IMR-90 (cell line): ENCODE measurements around the gene ADAMTSL2. TPM values are rescaled to one million over a fixed set of nuclear protein-coding genes. Genes with fewer than 3 reads are reported as not detected.

Experiments
- ATAC-seq: fragments of 200-7000 bp; cut with Tn5 transposase; 2 replicates; pipeline ENCODE4 v1.9.1; 2020; ENCODE audit warnings: low read depth, mild to moderate bottlenecking, moderate library complexity
- BruUV-seq: library from RNA; stranded (reverse); fragments of 400-500 nt; replicated peaks from 2 replicates; lab custom pipeline; 2021; lab: Mats Ljungman, UMichigan
- CTCF ChIA-PET: fragments of 300-600 bp; formaldehyde crosslinking; extraction: SDS; loops from one replicate; lab custom pipeline; 2021; ENCODE audit warnings: antibody characterized with exemption; lab: Yijun Ruan, JAX
- POLR2A ChIA-PET: fragments of 300-600 bp; sonication (Branson Sonifier 250); formaldehyde crosslinking; loops from one replicate; lab custom pipeline; 2022; ENCODE audit warnings: antibody characterized with exemption; ENCODE audit not compliant: unreplicated experiment; lab: Charles Lee
- DNase-seq: peaks from one replicate; pipeline ENCODE4 v3.0.0; 2013
- H2AFZ ChIP-seq: replicated peaks from 2 replicates; pipeline ENCODE3; 2013; ENCODE audit warnings: low read length, mild to moderate bottlenecking; ENCODE audit not compliant: poor library complexity
- H2AK5ac ChIP-seq: 2 replicates; pipeline ENCODE4 v1.6.1; 2013; ENCODE audit warnings: low read depth, low read length, inconsistent platforms
- H2AK9ac ChIP-seq: replicated peaks from 2 replicates; pipeline ENCODE3; 2013; ENCODE audit warnings: mild to moderate bottlenecking, low read depth, low read length, moderate library complexity; ENCODE audit not compliant: poor library complexity
- H2BK120ac ChIP-seq: 2 replicates; pipeline ENCODE4 v1.6.1; 2013; ENCODE audit warnings: low read depth, low read length, inconsistent platforms
- H2BK15ac ChIP-seq: 3 replicates; pipeline ENCODE4 v1.6.1; 2013; ENCODE audit warnings: low read depth, low read length, inconsistent platforms
- H2BK20ac ChIP-seq: 2 replicates; pipeline ENCODE4 v1.6.1; 2013; ENCODE audit warnings: low read depth, mild to moderate bottlenecking, inconsistent platforms, low read length, moderate library complexity
- H2BK5ac ChIP-seq: 2 replicates; pipeline ENCODE4 v1.6.1; 2013; ENCODE audit warnings: mild to moderate bottlenecking, low read depth, low read length, inconsistent platforms; ENCODE audit not compliant: poor library complexity, severe bottlenecking
- H3K14ac ChIP-seq: replicated peaks from 2 replicates; pipeline ENCODE4 v1.6.1; 2013; ENCODE audit warnings: low read depth, low read length, inconsistent platforms
- H3K18ac ChIP-seq: 2 replicates; pipeline ENCODE4 v1.6.1; 2013; ENCODE audit warnings: low read depth, low read length, control low read depth
- H3K23ac ChIP-seq: 2 replicates; pipeline ENCODE4 v1.6.1; 2013; ENCODE audit warnings: low read depth, low read length, inconsistent platforms
- H3K27ac ChIP-seq: 2 replicates; pipeline ENCODE4 v1.5.1; 2013; ENCODE audit warnings: mild to moderate bottlenecking, control low read depth, low read length; ENCODE audit not compliant: insufficient read depth
- H3K27me3 ChIP-seq: 2 replicates; pipeline ENCODE4 v1.6.1; 2013; ENCODE audit warnings: low read length; ENCODE audit not compliant: control insufficient read depth, insufficient read depth
- H3K36me3 ChIP-seq: 2 replicates; pipeline ENCODE4 v1.6.1; 2013; ENCODE audit warnings: low read length, mixed read lengths; ENCODE audit not compliant: control insufficient read depth, insufficient read depth
- H3K4ac ChIP-seq: 2 replicates; pipeline ENCODE4 v1.6.1; 2013; ENCODE audit warnings: low read depth, low read length, inconsistent platforms
- H3K4me1 ChIP-seq: 2 replicates; pipeline ENCODE4 v1.6.1; 2013; ENCODE audit warnings: low read length, mixed read lengths; ENCODE audit not compliant: control insufficient read depth, insufficient read depth
- H3K4me2 ChIP-seq: 2 replicates; pipeline ENCODE4 v1.6.1; 2013; ENCODE audit warnings: low read depth, mild to moderate bottlenecking, control low read depth, low read length, moderate library complexity
- H3K4me3 ChIP-seq: 2 replicates; pipeline ENCODE4 v1.5.1; 2013; ENCODE audit warnings: low read depth, mild to moderate bottlenecking, control low read depth, low read length, moderate library complexity; ENCODE audit not compliant: insufficient read depth
- H3K56ac ChIP-seq: 2 replicates; pipeline ENCODE4 v1.6.1; 2013; ENCODE audit warnings: low read length, inconsistent platforms; ENCODE audit not compliant: insufficient read depth; ENCODE audit errors: extremely low read depth
- H3K79me1 ChIP-seq, 2 experiments: 2 replicates each; pipeline ENCODE4 v1.6.1; 2013; ENCODE audit warnings: low read length in 2 of 2, inconsistent platforms in 1 of 2, low read depth in 1 of 2
- H3K9ac ChIP-seq: 2 replicates; pipeline ENCODE4 v1.6.1; 2013; ENCODE audit warnings: low read depth, low read length, control low read depth
- H3K9me1 ChIP-seq: 2 replicates; pipeline ENCODE4 v1.6.1; 2013; ENCODE audit warnings: low read length, inconsistent platforms; ENCODE audit not compliant: insufficient read depth
- H3K9me3 ChIP-seq: 2 replicates; pipeline ENCODE4 v1.6.1; 2013; ENCODE audit warnings: low read length; ENCODE audit not compliant: control insufficient read depth, insufficient read depth
- H4K20me1 ChIP-seq: 2 replicates; pipeline ENCODE4 v1.6.1; 2013; ENCODE audit warnings: low read length, inconsistent platforms; ENCODE audit not compliant: insufficient read depth
- H4K5ac ChIP-seq: 2 replicates; pipeline ENCODE4 v1.6.1; 2013; ENCODE audit warnings: mild to moderate bottlenecking, low read depth, low read length, control low read depth
- H4K8ac ChIP-seq, 2 experiments: 2 replicates each; pipeline ENCODE4 v1.6.1; 2013; ENCODE audit warnings: low read depth in 2 of 2, low read length in 2 of 2, control low read depth in 1 of 2, inconsistent platforms in 1 of 2
- H4K91ac ChIP-seq: 2 replicates; pipeline ENCODE4 v1.6.1; 2013; ENCODE audit warnings: low read depth, low read length, inconsistent platforms; ENCODE audit not compliant: insufficient read depth
- BHLHE40 ChIP-seq: fragments of 150-350 bp; IDR thresholded peaks from 2 replicates; pipeline ENCODE4 v1.6.1; 2016; ENCODE audit warnings: mild to moderate bottlenecking, low read depth, low read length
- CEBPB ChIP-seq: IDR thresholded peaks from 2 replicates; pipeline ENCODE4 v1.6.1; 2012; ENCODE audit warnings: low read depth, low read length, improper control_type of control experiment
- CHD1 ChIP-seq: IDR thresholded peaks from 2 replicates; pipeline ENCODE4 v1.6.1; 2012; ENCODE audit warnings: low read depth, low read length, improper control_type of control experiment
- CTCF ChIP-seq: conservative IDR thresholded peaks from 2 replicates; pipeline ENCODE4 v1.5.1; 2012; ENCODE audit warnings: mild to moderate bottlenecking, low read depth, low read length, improper control_type of control experiment
- ELK1 ChIP-seq: fragments of 150-350 bp; IDR thresholded peaks from 2 replicates; pipeline ENCODE4 v1.6.1; 2016; ENCODE audit warnings: low read depth, mild to moderate bottlenecking, low read length, moderate library complexity, borderline replicate concordance
- FOS ChIP-seq: fragments of 150-350 bp; IDR thresholded peaks from 2 replicates; pipeline ENCODE4 v1.6.1; 2016; ENCODE audit warnings: low read depth, low read length
- MAFK ChIP-seq: IDR thresholded peaks from 2 replicates; pipeline ENCODE4 v1.6.1; 2012; ENCODE audit warnings: low read depth, low read length, improper control_type of control experiment
- MAZ ChIP-seq: IDR thresholded peaks from 2 replicates; pipeline ENCODE4 v1.6.1; 2012; ENCODE audit warnings: low read depth, mild to moderate bottlenecking, low read length, improper control_type of control experiment, moderate library complexity, borderline replicate concordance
- MXI1 ChIP-seq: IDR thresholded peaks from 2 replicates; pipeline ENCODE4 v1.6.1; 2012; ENCODE audit warnings: low read depth, mild to moderate bottlenecking, low read length, moderate library complexity, borderline replicate concordance
- NFE2L2 ChIP-seq: fragments of 150-350 bp; IDR thresholded peaks from 2 replicates; pipeline ENCODE4 v1.6.1; 2016; ENCODE audit warnings: low read depth, mild to moderate bottlenecking, low read length
- POLR2A ChIP-seq: IDR thresholded peaks from 2 replicates; pipeline ENCODE4 v1.6.1; 2012; ENCODE audit warnings: mild to moderate bottlenecking, low read depth, low read length
- RAD21 ChIP-seq: IDR thresholded peaks from 2 replicates; pipeline ENCODE4 v1.6.1; 2012; ENCODE audit warnings: low read length, improper control_type of control experiment
- RCOR1 ChIP-seq: IDR thresholded peaks from 2 replicates; pipeline ENCODE4 v1.6.1; 2012; ENCODE audit warnings: mild to moderate bottlenecking, low read length, improper control_type of control experiment; ENCODE audit not compliant: insufficient replicate concordance
- RFX5 ChIP-seq: IDR thresholded peaks from 2 replicates; pipeline ENCODE4 v1.8.0; 2012; ENCODE audit warnings: low read depth, mild to moderate bottlenecking, low read length, moderate library complexity
- SMC3 ChIP-seq: fragments of 150-350 bp; IDR thresholded peaks from 2 replicates; pipeline ENCODE4 v1.6.1; 2016; ENCODE audit warnings: low read depth, mild to moderate bottlenecking, antibody characterized with exemption, low read length, moderate library complexity
- USF2 ChIP-seq: fragments of 150-350 bp; IDR thresholded peaks from 2 replicates; pipeline ENCODE4 v1.6.1; 2017; ENCODE audit warnings: mild to moderate bottlenecking, antibody characterized with exemption, low read length, low read depth
- WGBS, 2 experiments: methylation state at CpG; one replicate each; pipeline versions ENCODE4 v1.1.5 to v1.1.7; 2013; ENCODE audit warnings: missing lambda C conversion rate in 2 of 2; ENCODE audit not compliant: insufficient read length in 1 of 2; ENCODE audit errors: extremely low coverage in 2 of 2; 5-methylcytosine and 5-hydroxymethylcytosine counted together
- dilution Hi-C: fragments of 300-500 bp; cut with HindIII; formaldehyde crosslinking; loops from one replicate; pipeline ENCODE4 v1.14.3; 2018; ENCODE audit warnings: low sequenced_read_pairs; ENCODE audit not compliant: unreplicated experiment
- in situ Hi-C: fragments of 300-500 bp; cut with MboI; formaldehyde crosslinking; loops from 3 replicates; pipeline ENCODE4 v1.14.3; 2019; ENCODE audit warnings: low sequenced_read_pairs, inconsistent platforms, mixed read lengths
- intact Hi-C: fragments of 100-400 bp; cut with micrococcal nuclease; formaldehyde crosslinking; loops from 2 replicates; pipeline ENCODE4 v1.10.0; 2022
- polyA plus RNA-seq, 3 experiments: library from polyadenylated mRNA; depleted of rRNA; stranded (reverse); fragments of >200 nt; gene quantifications; 2 replicates each; pipeline ENCODE4 v1.2.3, GENCODE V29; 2012; ENCODE audit warnings: low replicate concordance in 1 of 3
- total RNA-seq: library from RNA; depleted of rRNA; stranded (reverse); fragments of >200 nt; gene quantifications from 2 replicates; pipeline ENCODE4 v1.2.3, GENCODE V29; 2012

ADAMTSL2 gene
- total and polyA plus RNA-seq, 2 of the 4 experiments (the other 2 are of a cell fraction) = not detected

GRCh38 chr9:133581011-133581410, 46.5 kb downstream of the ADAMTSL2 start:
- H3K56ac ChIP-seq = no peak overlapping the region
- H3K4me3 ChIP-seq = no peak overlapping the region
- ChIA-PET CTCF (no interaction called here), POLR2A (no interaction called here)
- no peaks in the 10 kb centered on the region for H4K20me1 ChIP-seq
- H3K4me1 ChIP-seq = peaks cover 4% of the 10 kb centered on the region; the same call in 1 of the 2 replicates
- no peaks in the 10 kb centered on the region for H3K9me3 ChIP-seq
- no peak overlapping the region for H2AFZ ChIP-seq
- H2BK120ac ChIP-seq = no peak overlapping the region
- no peak overlapping the region for H3K4me2 ChIP-seq
- no peaks in the 10 kb centered on the region for H3K79me1 ChIP-seq
- H2BK15ac ChIP-seq = no peak overlapping the region
- H3K18ac ChIP-seq = no peak overlapping the region
- no peak overlapping the region for H4K8ac ChIP-seq
- no peak overlapping the region for H3K4ac ChIP-seq
- no peak overlapping the region for H4K91ac ChIP-seq
- no peaks in the 10 kb centered on the region for H3K9me1 ChIP-seq
- H3K27ac ChIP-seq = no peak overlapping the region
- in situ Hi-C loops = no loop called here
- H3K27me3 ChIP-seq = peaks cover 44% of the 10 kb centered on the region
- no peak overlapping the region for H4K5ac ChIP-seq
- no peaks in the 10 kb centered on the region for H3K36me3 ChIP-seq
- TF ChIP-seq RAD21 (no peak), USF2 (no peak), RFX5 (no peak), FOS (no peak), MAFK (no peak), CHD1 (no peak), NFE2L2 (no peak), CEBPB (no peak), ELK1 (no peak), MXI1 (no peak), POLR2A (no peak), CTCF (no peak), SMC3 (no peak), MAZ (no peak), RCOR1 (no peak), BHLHE40 (no peak)
- DNase-seq (no peak), ATAC-seq (no peak)
- H2BK5ac ChIP-seq = no peak overlapping the region
- H3K23ac ChIP-seq = no peak overlapping the region
- BruUV-seq = no TSS peak
- WGBS, 2 experiments = no CpG with 5 or more reads among the region's 4 CpGs
- intact Hi-C loops = no loop called here
- no peak overlapping the region for H2AK5ac ChIP-seq
- H2AK9ac ChIP-seq = no peak overlapping the region
- dilution Hi-C loops = no loop called here
- H2BK20ac ChIP-seq = no peak overlapping the region
- no peak overlapping the region for H3K9ac ChIP-seq
- H3K14ac ChIP-seq = no peak overlapping the region
